OCI-LY7 (cell line): ENCODE data around the gene HAGHL.

Experiments used
- CTCF ChIP-seq: fragments of 200-600 bp; sonication (generic); conservative IDR thresholded peaks from 2 replicates; pipeline ENCODE4 v1.5.1; 2014; ENCODE audit warnings: mild to moderate bottlenecking, antibody characterized with exemption, low read length, moderate library complexity, mixed read lengths
- EZH2phosphoT487 ChIP-seq: fragments of 200-600 bp; sonication (generic); IDR thresholded peaks from 2 replicates; pipeline ENCODE4 v1.6.1; 2018; ENCODE audit warnings: low read depth, borderline replicate concordance, mild to moderate bottlenecking, mixed run types, antibody characterized with exemption, low read length, moderate library complexity, mixed read lengths

GRCh38 chr16:726188-726437, 793 bp upstream of the HAGHL start:
- no peak for TF ChIP-seq EZH2phosphoT487
- TF ChIP-seq CTCF, result no peak
